Measurements from ENCODE around the gene CABP7.

CABP7 gene

DNA sequence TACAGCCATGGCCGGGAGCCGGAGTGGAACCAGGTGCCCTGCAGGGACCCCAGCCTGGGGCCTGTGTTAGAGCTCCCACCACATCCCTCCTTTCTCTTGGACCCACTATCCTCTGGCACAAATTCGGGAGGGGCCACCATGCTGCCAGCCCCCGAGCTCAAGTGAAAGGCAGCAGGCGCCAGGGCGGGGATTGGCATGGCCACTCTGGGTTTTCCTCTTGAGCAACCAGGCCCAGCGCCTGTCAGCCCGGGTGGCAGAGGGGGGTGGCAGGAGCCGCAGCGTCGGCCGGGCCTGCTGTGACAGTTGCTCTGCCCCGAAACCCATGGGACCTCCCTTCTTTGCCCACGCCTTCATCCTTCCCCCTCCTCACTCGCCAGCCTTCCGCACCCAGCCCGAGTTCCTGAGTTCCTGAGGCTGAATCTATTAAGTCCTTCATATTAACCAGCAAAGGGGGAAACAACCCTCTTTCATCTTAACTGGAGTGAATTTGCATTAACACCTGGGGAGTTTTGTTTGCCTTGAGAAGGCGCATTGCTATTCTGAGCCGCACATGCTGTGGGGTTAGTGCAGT lies 16.8 kb upstream of the CABP7 start:
- Histone ChIP-seq H3K27ac (no peak overlapping the region), H3K36me3 (peaks cover 0 to 3% (median 0%) of the 10 kb centered on the region in 3 donors), H3K27me3 (peaks cover 0 to 74% of the 10 kb centered on the region in 2 donors), H3K4me3 (no peak overlapping the region), H3K9me3 (no peaks in the 10 kb centered on the region), H3K4me1 (peaks cover 0 to 18% (median 7%) of the 10 kb centered on the region in 4 donors)
- intact Hi-C loops (cut with DNase I; ENCODE audit: low total_unique reads) = no loop called here
- no peak for DNase-seq
- TF ChIP-seq, protein P1, sequence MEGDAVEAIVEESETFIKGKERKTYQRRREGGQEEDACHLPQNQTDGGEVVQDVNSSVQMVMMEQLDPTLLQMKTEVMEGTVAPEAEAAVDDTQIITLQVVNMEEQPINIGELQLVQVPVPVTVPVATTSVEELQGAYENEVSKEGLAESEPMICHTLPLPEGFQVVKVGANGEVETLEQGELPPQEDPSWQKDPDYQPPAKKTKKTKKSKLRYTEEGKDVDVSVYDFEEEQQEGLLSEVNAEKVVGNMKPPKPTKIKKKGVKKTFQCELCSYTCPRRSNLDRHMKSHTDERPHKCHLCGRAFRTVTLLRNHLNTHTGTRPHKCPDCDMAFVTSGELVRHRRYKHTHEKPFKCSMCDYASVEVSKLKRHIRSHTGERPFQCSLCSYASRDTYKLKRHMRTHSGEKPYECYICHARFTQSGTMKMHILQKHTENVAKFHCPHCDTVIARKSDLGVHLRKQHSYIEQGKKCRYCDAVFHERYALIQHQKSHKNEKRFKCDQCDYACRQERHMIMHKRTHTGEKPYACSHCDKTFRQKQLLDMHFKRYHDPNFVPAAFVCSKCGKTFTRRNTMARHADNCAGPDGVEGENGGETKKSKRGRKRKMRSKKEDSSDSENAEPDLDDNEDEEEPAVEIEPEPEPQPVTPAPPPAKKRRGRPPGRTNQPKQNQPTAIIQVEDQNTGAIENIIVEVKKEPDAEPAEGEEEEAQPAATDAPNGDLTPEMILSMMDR (IDR thresholded peaks at IDR 0.05) = no peak

DNA sequence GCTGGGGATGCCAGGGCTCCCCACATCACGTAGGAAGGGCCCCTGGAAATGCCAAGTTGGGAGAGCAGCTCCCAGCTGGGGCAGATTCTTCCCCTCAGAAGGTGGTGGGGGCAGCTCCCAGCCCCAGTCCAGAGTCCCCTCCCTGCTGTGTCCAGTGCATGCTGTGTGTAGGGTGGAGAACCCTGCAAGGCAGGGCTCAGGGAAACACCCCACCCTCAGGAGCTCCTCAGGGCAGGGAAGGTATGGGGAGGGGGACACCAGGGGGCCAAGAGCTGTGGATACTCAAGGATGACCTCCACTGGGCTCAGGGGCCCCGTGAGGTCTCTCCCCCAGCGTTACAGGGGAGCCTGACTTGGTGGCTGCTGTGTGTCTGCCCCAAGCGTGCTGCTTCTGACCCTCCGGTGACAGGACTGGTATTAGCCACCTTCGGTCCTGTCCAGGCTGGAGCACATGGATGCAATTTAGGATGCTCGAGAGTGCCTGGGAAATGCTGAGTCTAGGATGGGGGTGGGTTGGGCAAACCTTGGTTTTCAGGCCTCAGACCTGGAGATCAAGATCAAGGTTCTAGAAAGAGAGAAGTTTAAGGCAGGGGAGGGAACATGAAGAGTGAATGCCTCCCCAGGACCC lies 16.1 kb upstream of the CABP7 start:
- no peak overlapping the region for H3K27ac ChIP-seq
- peaks cover 0 to 78% of the 10 kb centered on the region in 2 donors for H3K27me3 ChIP-seq
- no peak overlapping the region for H3K4me3 ChIP-seq
- H3K36me3 ChIP-seq = no peaks in the 10 kb centered on the region
- TF ChIP-seq, protein P1 (IDR thresholded peaks at IDR 0.05) = no peak
- H3K4me1 ChIP-seq = peaks cover 0 to 18% (median 7%) of the 10 kb centered on the region in 4 donors
- DNase-seq = no peak
- intact Hi-C loops (cut with DNase I; ENCODE audit: low total_unique reads) = no loop called here
- H3K9me3 ChIP-seq = no peaks in the 10 kb centered on the region

- Histone ChIP-seq H3K36me3 (no peaks in the 10 kb centered on the region), H3K27me3 (peaks cover 0 to 80% of the 10 kb centered on the region in 2 donors), H3K4me3 (no peak overlapping the region), H3K27ac (no peak overlapping the region), H3K9me3 (no peaks in the 10 kb centered on the region), H3K4me1 (peaks cover 0 to 18% (median 7%) of the 10 kb centered on the region in 4 donors)
- no peak for DNase-seq
- TF ChIP-seq, protein P1 (IDR thresholded peaks at IDR 0.05) = no peak
- intact Hi-C loops (cut with DNase I; ENCODE audit: low total_unique reads) = no loop called here
Observed at GRCh38 chr22:29704528-29705285, 15.1 kb upstream of the CABP7 start.

- H3K4me1 ChIP-seq = peaks cover 0 to 13% (median 5%) of the 10 kb centered on the region in 4 donors
- DNase-seq = no peak
- H3K36me3 ChIP-seq = no peaks in the 10 kb centered on the region
- TF ChIP-seq, protein P1 (IDR thresholded peaks at IDR 0.05) = no peak
- intact Hi-C loops (cut with DNase I; ENCODE audit: low total_unique reads) = no loop called here
- H3K9me3 ChIP-seq = no peaks in the 10 kb centered on the region
- peaks cover 0 to 83% of the 10 kb centered on the region in 2 donors for H3K27me3 ChIP-seq
- no peak overlapping the region for H3K4me3 ChIP-seq
- no peak overlapping the region for H3K27ac ChIP-seq
Observed at GRCh38 chr22:29705651-29706050, 14.2 kb upstream of the CABP7 start.

DNA sequence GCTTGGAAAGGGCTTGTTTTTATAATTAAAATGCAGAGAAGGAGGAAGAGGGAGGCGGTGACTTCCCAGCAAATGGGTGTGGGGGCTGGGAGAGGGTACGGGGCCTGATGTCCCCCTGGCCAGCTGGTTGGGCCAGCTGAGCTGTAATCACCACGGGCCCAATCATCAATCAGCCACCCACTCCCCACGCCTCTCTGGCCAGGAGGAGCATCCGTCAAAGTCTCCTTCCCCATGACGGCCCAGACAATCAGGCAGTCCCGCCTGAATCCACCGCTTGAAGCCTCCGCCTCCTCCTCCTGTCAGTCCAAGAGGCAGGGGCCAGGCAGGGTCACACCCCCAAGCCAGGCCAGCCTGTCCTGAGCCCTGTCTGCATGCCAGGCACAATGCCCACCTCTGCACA lies 13.3 kb upstream of the CABP7 start:
- H3K4me3 ChIP-seq = no peak overlapping the region
- H3K36me3 ChIP-seq = no peaks in the 10 kb centered on the region
- intact Hi-C loops (cut with DNase I; ENCODE audit: low total_unique reads) = no loop called here
- H3K4me1 ChIP-seq = peaks cover 0 to 17% (median 5%) of the 10 kb centered on the region in 4 donors
- DNase-seq = no peak
- H3K9me3 ChIP-seq = no peaks in the 10 kb centered on the region
- no peak overlapping the region for H3K27ac ChIP-seq
- H3K27me3 ChIP-seq = peaks cover 0 to 83% of the 10 kb centered on the region in 2 donors
- TF ChIP-seq, protein P1 (IDR thresholded peaks at IDR 0.05) = no peak
